Activated CD4-positive, alpha-beta memory T cell treated with anti-CD3 and anti-CD28 coated beads, Interleukin-2, amount 10 ng/mL, durations not matched to agents 7 days and 5 days (primary cell): ENCODE data around the gene IL11. TPM values are rescaled to one million over a fixed set of nuclear protein-coding genes. Genes with fewer than 3 reads are reported as not detected.
A peak's percentile ranks its signal among the peaks of the same experiment; 100 is the strongest.

ENCODE experiments used
- CTCF ChIA-PET: fragments of 350-600 bp; sonication (Branson Sonifier 250); formaldehyde crosslinking; loops from one replicate; lab custom pipeline; 2021; ENCODE audit warnings: antibody characterized with exemption, inconsistent platforms; lab: Charles Lee
- POLR2A ChIA-PET: fragments of 350-600 bp; sonication (Branson Sonifier 250); formaldehyde crosslinking; loops from one replicate; lab custom pipeline; 2021; ENCODE audit warnings: antibody characterized with exemption; lab: Charles Lee
- DNase-seq: peaks from one replicate; pipeline ENCODE4 v3.0.0-alpha.2; 2020
- H3K27ac Mint-ChIP-seq: one replicate; pipeline ENCODE4 v1.8.0; 2021; ENCODE audit warnings: mild to moderate bottlenecking, mixed read lengths
- H3K27me3 Mint-ChIP-seq: one replicate; pipeline ENCODE4 v1.8.0; 2021; ENCODE audit warnings: mixed read lengths
- H3K36me3 Mint-ChIP-seq: one replicate; pipeline ENCODE4 v1.8.0; 2021; ENCODE audit warnings: low read depth, mixed read lengths
- H3K4me1 Mint-ChIP-seq: one replicate; pipeline ENCODE4 v1.8.0; 2021; ENCODE audit warnings: mixed read lengths
- H3K4me3 Mint-ChIP-seq: one replicate; pipeline ENCODE4 v1.8.0; 2021; ENCODE audit warnings: mild to moderate bottlenecking, mixed read lengths
- H3K9me3 Mint-ChIP-seq: one replicate; pipeline ENCODE4 v1.8.0; 2021; ENCODE audit warnings: mixed read lengths
- total RNA-seq, 2 experiments: library from RNA; stranded (reverse); gene quantifications; one replicate each; pipeline ENCODE4 v1.2.3, GENCODE V29; 2021

Gene IL11
- total RNA-seq, 2 experiments from 2014 or later = 0.48 TPM; not detected in 1

DNA sequence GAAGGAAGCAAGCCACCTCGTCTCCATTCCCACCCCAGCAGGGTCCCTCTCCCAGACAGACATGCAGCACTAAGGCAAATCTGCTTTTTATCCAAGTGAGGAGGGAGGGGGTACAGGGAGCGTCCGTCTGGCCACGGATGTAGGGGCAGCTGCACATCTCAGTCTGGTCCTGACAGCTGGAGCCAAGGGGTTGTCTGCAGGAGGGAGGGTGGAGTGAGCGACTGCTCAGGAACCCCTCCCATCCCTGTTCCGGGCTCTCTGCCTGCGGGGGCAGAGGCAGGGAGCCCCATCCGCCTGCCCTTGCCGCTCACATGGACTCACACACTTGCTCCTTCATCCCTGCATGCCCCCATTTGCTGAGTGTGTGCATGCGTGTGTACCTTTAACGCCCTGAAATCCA, 8.9 kb upstream of the IL11 start:
- Mint-ChIP-seq H3K4me1 (peaks cover 20% of the 10 kb centered on the region), H3K36me3 (peaks cover 15% of the 10 kb centered on the region), H3K9me3 (no peaks in the 10 kb centered on the region), H3K27ac (no peak overlapping the region), H3K27me3 (no peaks in the 10 kb centered on the region), H3K4me3 (no peak overlapping the region)
- CTCF ChIA-PET = no interaction called here
- POLR2A ChIA-PET = no interaction called here
- no peak for DNase-seq

GRCh38 chr19:55377356-55378131, 7.3 kb upstream of the IL11 start:
- H3K27ac Mint-ChIP-seq = no peak overlapping the region
- no peak overlapping the region for H3K4me3 Mint-ChIP-seq
- peaks cover 4% of the 10 kb centered on the region for H3K27me3 Mint-ChIP-seq
- H3K36me3 Mint-ChIP-seq = peaks cover 15% of the 10 kb centered on the region
- no peak for DNase-seq
- CTCF ChIA-PET = no interaction called here
- POLR2A ChIA-PET = no interaction called here
- H3K9me3 Mint-ChIP-seq = no peaks in the 10 kb centered on the region
- H3K4me1 Mint-ChIP-seq = peaks cover 12% of the 10 kb centered on the region

DNA sequence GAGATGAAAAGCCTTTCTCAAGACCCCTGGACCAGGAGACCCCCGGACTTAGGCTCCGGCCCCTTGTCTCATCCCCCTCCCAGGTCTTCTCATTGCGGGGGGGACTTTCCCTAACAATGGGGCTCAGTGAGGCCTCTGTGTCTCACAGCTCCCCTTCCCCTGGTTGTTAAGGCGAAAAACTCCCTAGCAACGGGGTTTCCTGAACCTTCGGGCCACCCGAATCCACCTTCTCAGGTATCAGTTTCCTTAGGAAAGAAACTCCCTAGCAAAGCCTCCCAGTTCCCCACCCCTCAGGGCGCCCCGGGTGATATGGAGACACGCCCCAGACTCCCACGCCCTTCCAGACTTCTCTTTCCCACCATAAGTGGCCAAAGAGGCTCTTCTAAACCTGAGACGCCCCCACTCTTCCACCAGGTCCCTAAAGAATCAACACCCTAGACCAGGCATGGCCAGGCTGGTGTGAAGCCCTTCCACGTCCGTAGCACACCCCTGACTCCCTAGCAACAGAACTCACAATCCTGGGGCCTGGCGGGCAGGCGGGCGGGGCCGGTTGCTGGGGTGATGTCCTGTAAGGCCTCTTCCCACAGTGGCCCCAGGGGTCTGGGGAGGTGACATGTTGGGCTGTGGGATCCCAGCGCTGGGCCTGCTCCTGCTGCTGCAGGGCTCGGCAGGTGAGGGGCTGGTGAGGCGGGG, 6.1 kb upstream of the IL11 start, which contains the start of gene TMEM190:
TSS of gene TMEM190 (plus strand) at position 586 of the 693 bp plus-strand sequence. CDS start at position 614, 28 bp downstream.
- Mint-ChIP-seq H3K4me1 (peaks cover under 1% of the 10 kb centered on the region), H3K9me3 (no peaks in the 10 kb centered on the region), H3K27ac (no peak within 1 kb of the TSS), H3K36me3 (peaks cover 5% of the 10 kb centered on the region), H3K4me3 (no peak within 1 kb of the TSS), H3K27me3 (peaks cover 14% of the 10 kb centered on the region)
- ChIA-PET CTCF (no interaction called here), POLR2A (interaction anchor here (1.4 kb wide), 1 partner anchor 8 kb away, joined by 3 read pairs; the partner anchor contains the start of gene TMEM238)
- DNase-seq = no peak

- H3K4me1 Mint-ChIP-seq = peaks cover 4% of the 10 kb centered on the region
- peaks cover 28% of the 10 kb centered on the region for H3K27me3 Mint-ChIP-seq
- H3K4me3 Mint-ChIP-seq = no peak overlapping the region
- H3K27ac Mint-ChIP-seq = no peak overlapping the region
- ChIA-PET POLR2A (interaction anchor here (3.6 kb wide), 1 partner anchor 10 kb away, joined by 17 read pairs; the partner anchor contains the start of gene TMEM238), CTCF (no interaction called here)
- H3K36me3 Mint-ChIP-seq = peaks cover under 1% of the 10 kb centered on the region
- DNase-seq = no peak
- no peaks in the 10 kb centered on the region for H3K9me3 Mint-ChIP-seq
These were observed 3.9 kb upstream of the IL11 start for GRCh38 chr19:55373993-55374757.

GRCh38 chr19:55373306-55373992, 3.2 kb upstream of the IL11 start:
- H3K27ac Mint-ChIP-seq = no peak overlapping the region
- POLR2A ChIA-PET = interaction anchor here (3.6 kb wide), 1 partner anchor 10 kb away, joined by 17 read pairs; the partner anchor contains the start of gene TMEM238
- H3K27me3 Mint-ChIP-seq = peaks cover 34% of the 10 kb centered on the region

DNA sequence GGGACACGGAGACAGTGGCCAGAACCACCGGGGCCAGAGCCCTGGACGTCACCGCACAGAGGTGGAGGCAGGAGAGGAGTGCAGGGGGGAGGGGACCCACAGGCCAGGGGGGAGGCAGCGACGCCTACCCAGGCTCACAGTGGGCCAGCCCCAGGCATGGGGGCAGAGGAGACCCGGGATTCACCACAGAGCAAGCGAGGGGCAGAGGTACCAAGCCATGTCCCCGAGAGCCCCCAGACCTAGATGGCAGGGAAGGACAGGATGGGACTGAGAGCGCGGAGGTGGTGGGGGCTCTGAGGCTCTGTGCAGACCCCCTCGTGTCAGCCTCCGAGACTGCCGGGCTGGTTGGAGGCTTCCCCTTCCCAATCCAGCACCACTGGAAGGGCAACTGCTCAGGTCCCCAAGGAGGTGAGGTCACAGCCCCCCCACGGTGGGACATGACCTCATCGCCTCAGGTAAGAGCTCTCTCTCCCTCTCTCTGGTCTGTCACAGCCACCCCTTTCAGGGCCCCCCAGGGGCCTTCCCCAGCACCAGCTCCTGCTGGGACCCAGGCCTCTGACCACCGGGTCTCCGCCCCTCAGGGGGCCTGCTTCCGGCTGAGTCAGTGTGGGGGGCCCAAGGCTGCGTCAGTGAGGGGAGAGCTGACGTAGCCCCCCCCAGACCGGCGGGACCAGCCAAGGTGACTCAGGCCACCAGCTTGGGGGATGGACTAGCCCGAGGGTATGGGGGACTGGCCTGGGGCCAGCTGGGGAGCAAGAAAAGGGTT, 2.2 kb upstream of the IL11 start:
- no peak for DNase-seq
- ChIA-PET CTCF (no interaction called here), POLR2A (interaction anchor here (1.6 to 3.6 kb wide), 2 partner anchors 11 to 71 kb away, joined by 4 to 17 read pairs; partner anchors contain the start of gene TMEM238)
- H3K27ac Mint-ChIP-seq = no peak overlapping the region
- H3K9me3 Mint-ChIP-seq = no peaks in the 10 kb centered on the region
- no peak overlapping the region for H3K4me3 Mint-ChIP-seq
- H3K4me1 Mint-ChIP-seq = peaks cover 4% of the 10 kb centered on the region
- no peaks in the 10 kb centered on the region for H3K36me3 Mint-ChIP-seq
- peaks cover 37% of the 10 kb centered on the region for H3K27me3 Mint-ChIP-seq

More at GRCh38 chr19:55373306-55373992, 3.2 kb upstream of the IL11 start:
- no peak for DNase-seq
- CTCF ChIA-PET = no interaction called here
- Mint-ChIP-seq H3K36me3 (no peaks in the 10 kb centered on the region), H3K9me3 (no peaks in the 10 kb centered on the region), H3K4me3 (no peak overlapping the region), H3K4me1 (peaks cover 4% of the 10 kb centered on the region)

- peaks cover 43% of the 10 kb centered on the region for H3K27me3 Mint-ChIP-seq
- DNase-seq = no peak
- H3K27ac Mint-ChIP-seq = no peak overlapping the region
- H3K4me1 Mint-ChIP-seq = peaks cover 4% of the 10 kb centered on the region
- peak overlapping the region; percentile 7 for H3K4me3 Mint-ChIP-seq
- CTCF ChIA-PET = no interaction called here
- no peaks in the 10 kb centered on the region for H3K36me3 Mint-ChIP-seq
- POLR2A ChIA-PET = interaction anchor here (1.2 to 2.0 kb wide), 2 partner anchors 14 to 31 kb away, joined by 5 to 8 read pairs; partner anchors contain the start of genes KMT5C and TMEM238
- no peaks in the 10 kb centered on the region for H3K9me3 Mint-ChIP-seq
These were observed 484 bp downstream of the IL11 start for GRCh38 chr19:55369653-55370304.

DNA sequence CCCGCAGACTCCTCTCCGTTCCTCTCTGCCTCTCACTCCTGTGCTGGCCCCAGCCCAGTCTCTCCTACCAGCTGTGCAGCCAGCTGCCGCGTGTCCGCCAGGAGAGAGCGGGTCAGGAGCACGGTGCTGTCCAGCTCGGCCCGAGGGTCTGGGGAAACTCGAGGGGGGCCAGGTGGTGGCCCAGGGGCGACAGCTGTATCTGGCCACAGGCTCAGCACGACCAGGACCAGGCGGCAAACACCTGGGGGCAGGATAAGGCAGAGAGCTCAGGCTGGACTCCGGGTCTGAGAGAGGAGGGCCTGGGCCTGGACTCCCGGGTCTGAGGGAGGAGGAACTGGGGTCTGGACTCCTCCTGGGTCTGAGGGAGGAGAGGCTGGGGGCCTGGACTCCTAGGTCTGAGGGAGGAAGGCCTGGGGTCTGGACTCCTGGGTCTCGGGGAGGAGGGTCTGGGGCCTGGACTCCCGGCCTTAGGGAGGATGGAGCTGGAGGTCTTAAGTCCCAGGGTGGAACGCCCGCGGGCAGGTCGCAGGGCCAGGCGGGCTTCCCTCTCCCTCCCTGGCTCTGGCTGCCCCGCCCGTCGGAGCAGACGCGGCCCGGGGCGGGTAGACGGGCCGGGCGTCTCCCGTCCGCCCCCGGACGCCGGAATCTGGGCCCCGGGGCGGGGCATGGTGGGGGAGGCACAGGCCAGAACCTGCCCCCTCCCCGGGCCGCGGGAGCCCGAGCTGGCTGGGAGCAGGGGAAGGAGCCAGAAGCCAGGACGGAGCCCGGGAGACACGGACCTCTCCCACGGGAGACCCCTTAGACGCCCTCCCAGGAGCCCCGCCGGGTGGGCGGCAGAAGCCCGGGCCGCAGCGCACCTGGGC, 1.3 kb downstream of the IL11 start:
- Mint-ChIP-seq H3K27ac (no peak overlapping the region), H3K4me1 (peaks cover 4% of the 10 kb centered on the region), H3K36me3 (no peaks in the 10 kb centered on the region), H3K27me3 (peaks cover 43% of the 10 kb centered on the region), H3K4me3 (no peak overlapping the region), H3K9me3 (no peaks in the 10 kb centered on the region)
- ChIA-PET POLR2A (interaction anchor here (1.2 to 2.0 kb wide), 3 partner anchors 15 to 38 kb away, joined by 3 to 8 read pairs (median 5); partner anchors contain the start of genes KMT5C and TMEM238), CTCF (interaction anchor here (0.6 to 1.3 kb wide), 2 partner anchors 12 to 13 kb away, joined by 3 read pairs; no protein-coding TSS in a partner anchor)
- no peak for DNase-seq

DNA sequence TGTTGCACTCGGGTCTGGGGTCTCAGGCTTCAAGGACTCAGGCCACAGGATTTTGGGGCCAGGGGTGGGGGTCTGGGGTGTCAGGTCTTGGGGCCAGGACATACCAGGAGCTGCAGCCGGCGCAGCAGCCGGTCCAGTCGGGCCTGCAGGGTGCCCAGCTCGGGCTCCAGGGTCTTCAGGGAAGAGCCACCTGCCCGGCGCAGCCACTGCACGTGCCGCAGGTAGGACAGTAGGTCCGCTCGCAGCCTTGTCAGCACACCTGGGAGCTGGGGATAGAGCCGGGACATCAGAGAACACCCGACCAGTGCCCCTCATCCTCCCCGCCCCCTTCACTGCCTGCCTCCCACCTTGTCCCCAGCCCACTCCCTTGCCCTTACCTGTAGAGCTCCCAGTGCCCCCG, 2.2 kb downstream of the IL11 start:
- Mint-ChIP-seq H3K27me3 (peaks cover 39% of the 10 kb centered on the region), H3K36me3 (no peaks in the 10 kb centered on the region), H3K4me3 (no peak overlapping the region), H3K27ac (no peak overlapping the region), H3K9me3 (no peaks in the 10 kb centered on the region), H3K4me1 (peaks cover 4% of the 10 kb centered on the region)
- DNase-seq = no peak
- CTCF ChIA-PET = interaction anchor here (1.3 kb wide), 1 partner anchor 12 kb away, joined by 3 read pairs; no protein-coding TSS in a partner anchor
- POLR2A ChIA-PET = interaction anchor here (1.2 to 2.0 kb wide), 3 partner anchors 15 to 39 kb away, joined by 3 to 8 read pairs (median 5); partner anchors contain the start of genes KMT5C and TMEM238

GRCh38 chr19:55366790-55367189, 3.5 kb downstream of the IL11 start:
- ChIA-PET CTCF (no interaction called here), POLR2A (no interaction called here)
- no peak for DNase-seq
- H3K36me3 Mint-ChIP-seq = no peaks in the 10 kb centered on the region
- peaks cover 4% of the 10 kb centered on the region for H3K4me1 Mint-ChIP-seq
- H3K27me3 Mint-ChIP-seq = peaks cover 33% of the 10 kb centered on the region
- H3K4me3 Mint-ChIP-seq = no peak overlapping the region
- no peaks in the 10 kb centered on the region for H3K9me3 Mint-ChIP-seq
- H3K27ac Mint-ChIP-seq = no peak overlapping the region
